GM23248 (cell line): ENCODE results near the gene MS4A10. TPM values are rescaled to one million over a fixed set of nuclear protein-coding genes. Genes with fewer than 3 reads are reported as not detected.
"Not testable (repeated sequence)": the region's sequence is repeated elsewhere in the genome, so short reads cannot be mapped to it uniquely, and the experiment has no call there.

Source experiments
- DNase-seq: peaks from one replicate; pipeline ENCODE4 v3.0.0-alpha.2; 2015
- H2AFZ ChIP-seq: fragments of 200-600 bp; sonication (generic); 2 replicates; pipeline ENCODE4 v1.6.1; 2016; ENCODE audit warnings: antibody characterized with exemption
- H3F3A ChIP-seq: fragments of 200-600 bp; sonication (generic); 2 replicates; pipeline ENCODE4 v1.6.1; 2016; ENCODE audit warnings: mild to moderate bottlenecking, antibody characterized with exemption, mixed run types; ENCODE audit not compliant: insufficient read depth
- H3K27ac ChIP-seq: fragments of 200-600 bp; sonication (generic); 2 replicates; pipeline ENCODE4 v1.5.1; 2016; ENCODE audit warnings: mild to moderate bottlenecking
- H3K27me3 ChIP-seq: fragments of 200-600 bp; sonication (generic); replicated peaks from 2 replicates; pipeline ENCODE4 v1.6.1; 2016; ENCODE audit warnings: mild to moderate bottlenecking; ENCODE audit not compliant: insufficient read depth
- H3K36me3 ChIP-seq: fragments of 200-600 bp; sonication (generic); 2 replicates; pipeline ENCODE4 v1.6.1; 2016; ENCODE audit warnings: low read depth, mild to moderate bottlenecking
- H3K4me1 ChIP-seq: fragments of 200-600 bp; sonication (generic); 2 replicates; pipeline ENCODE4 v1.6.1; 2016; ENCODE audit warnings: mild to moderate bottlenecking; ENCODE audit not compliant: insufficient read depth
- H3K4me2 ChIP-seq: fragments of 200-600 bp; sonication (generic); one replicate; pipeline ENCODE4 v1.6.1; 2016; ENCODE audit warnings: mild to moderate bottlenecking; ENCODE audit not compliant: unreplicated experiment
- H3K4me3 ChIP-seq: fragments of 200-600 bp; sonication (generic); 2 replicates; pipeline ENCODE4 v1.5.1; 2016; ENCODE audit warnings: mild to moderate bottlenecking
- H3K79me2 ChIP-seq: fragments of 200-600 bp; sonication (generic); 2 replicates; pipeline ENCODE4 v1.6.1; 2016; ENCODE audit warnings: mild to moderate bottlenecking; ENCODE audit not compliant: insufficient read depth
- H3K9ac ChIP-seq: fragments of 200-600 bp; sonication (generic); 2 replicates; pipeline ENCODE4 v1.6.1; 2016; ENCODE audit warnings: mild to moderate bottlenecking
- H3K9me2 ChIP-seq: fragments of 200-600 bp; sonication (generic); 2 replicates; pipeline ENCODE4 v1.6.1; 2016; ENCODE audit warnings: mixed run types, mild to moderate bottlenecking, moderate library complexity; ENCODE audit not compliant: insufficient read depth
- H3K9me3 ChIP-seq: fragments of 200-600 bp; sonication (generic); one replicate; pipeline ENCODE4 v1.6.1; 2017; ENCODE audit warnings: low read depth
- H4K20me1 ChIP-seq: fragments of 200-600 bp; sonication (generic); 2 replicates; pipeline ENCODE4 v1.6.0; 2016; ENCODE audit not compliant: insufficient read depth
- EZH2 ChIP-seq: fragments of 200-600 bp; sonication (generic); IDR thresholded peaks from 2 replicates; pipeline ENCODE4 v1.6.1; 2018; ENCODE audit warnings: antibody characterized with exemption, mild to moderate bottlenecking; ENCODE audit not compliant: insufficient read depth, poor library complexity, severe bottlenecking
- EZH2phosphoT487 ChIP-seq: fragments of 200-600 bp; sonication (generic); IDR thresholded peaks from 2 replicates; pipeline ENCODE4 v1.6.1; 2018; ENCODE audit warnings: antibody characterized with exemption, moderate library complexity, mild to moderate bottlenecking, low read depth; ENCODE audit not compliant: insufficient read depth
- WGBS, 2 experiments: methylation state at CpG; one replicate each; pipeline ENCODE4 v1.1.6; 2015 to 2017; ENCODE audit warnings: low lambda C conversion rate in 2 of 2, low coverage in 1 of 2; ENCODE audit errors: missing lambda C conversion rate in 2 of 2; 5-methylcytosine and 5-hydroxymethylcytosine counted together
- in situ Hi-C: fragments of 300-500 bp; cut with MboI; formaldehyde crosslinking; loops from 2 replicates; pipeline ENCODE4 v1.15.0; 2020
- polyA plus RNA-seq: library from polyadenylated mRNA; unstranded; fragments of >200 nt; fragmentation: Nextera tagmentation; extraction: Ambion mirVana; gene quantifications from 2 replicates; pipeline ENCODE4 v1.2.1, GENCODE V29; 2016
- total RNA-seq: library from RNA; depleted of rRNA; stranded (reverse); fragments of >200 nt; shearing (Covaris generic); gene quantifications from 2 replicates; pipeline ENCODE4 v1.2.3, GENCODE V29; 2014

The MS4A10 gene
- total and polyA plus RNA-seq, 2 experiments from 2014 or later: not detected

- no peaks in the 10 kb centered on the region for H3K4me1 ChIP-seq
- no peak overlapping the region for H2AFZ ChIP-seq
- H3K27me3 ChIP-seq: peaks cover 30% of the 10 kb centered on the region
- H4K20me1 ChIP-seq: no peaks in the 10 kb centered on the region
- in situ Hi-C loops: no loop called here
- WGBS, 2 experiments: 36 to 37% methylated on average over 4 of the region's 4 CpGs
- no peak overlapping the region for H3K4me3 ChIP-seq
- no peaks in the 10 kb centered on the region for H3F3A ChIP-seq
- no peaks in the 10 kb centered on the region for H3K79me2 ChIP-seq
- no peak for DNase-seq
- H3K4me2 ChIP-seq: no peak overlapping the region
- no peaks in the 10 kb centered on the region for H3K9me3 ChIP-seq
- no peaks in the 10 kb centered on the region for H3K9me2 ChIP-seq
- no peaks in the 10 kb centered on the region for H3K36me3 ChIP-seq
- H3K27ac ChIP-seq: no peak overlapping the region
- no peak overlapping the region for H3K9ac ChIP-seq
- TF ChIP-seq EZH2: no peak
- no peak for TF ChIP-seq EZH2phosphoT487
Measured at GRCh38 chr11:60753309-60753708, 31.8 kb upstream of the MS4A10 start.

GRCh38 chr11:60754887-60755286 is 30.2 kb upstream of the MS4A10 start:
- Histone ChIP-seq H3K9me2 (no peaks in the 10 kb centered on the region), H3K79me2 (no peaks in the 10 kb centered on the region), H3K4me1 (no peaks in the 10 kb centered on the region), H2AFZ (no peak overlapping the region), H4K20me1 (no peaks in the 10 kb centered on the region), H3F3A (no peaks in the 10 kb centered on the region), H3K27me3 (peaks cover 40% of the 10 kb centered on the region), H3K9ac (no peak overlapping the region), H3K27ac (no peak overlapping the region), H3K9me3 (no peaks in the 10 kb centered on the region), H3K4me2 (no peak overlapping the region), H3K36me3 (no peaks in the 10 kb centered on the region), H3K4me3 (no peak overlapping the region)
- no peak for TF ChIP-seq EZH2
- no peak for TF ChIP-seq EZH2phosphoT487
- DNase-seq: no peak
- in situ Hi-C loops: no loop called here
- WGBS, 2 experiments: 39 to 45% methylated on average over 6 of the region's 6 CpGs

- no peak within 1 kb of the TSS for H3K9ac ChIP-seq
- H3F3A ChIP-seq: no peaks in the 10 kb centered on the region
- H4K20me1 ChIP-seq: no peaks in the 10 kb centered on the region
- H3K4me3 ChIP-seq: no peak within 1 kb of the TSS
- in situ Hi-C loops: no loop called here
- H3K27me3 ChIP-seq: peaks cover 55% of the 10 kb centered on the region
- no peak within 1 kb of the TSS for H3K4me2 ChIP-seq
- no peaks in the 10 kb centered on the region for H3K36me3 ChIP-seq
- H3K4me1 ChIP-seq: no peaks in the 10 kb centered on the region
- H3K9me3 ChIP-seq: no peaks in the 10 kb centered on the region
- 29 to 33% methylated on average over 14 of the region's 14 CpGs for whole genome bisulfite sequencing, 2 experiments
- H3K27ac ChIP-seq: no peak within 1 kb of the TSS
- H2AFZ ChIP-seq: no peak within 1 kb of the TSS
- no peaks in the 10 kb centered on the region for H3K79me2 ChIP-seq
- peak; percentile 14 for DNase-seq
- H3K9me2 ChIP-seq: no peaks in the 10 kb centered on the region
- no peak for TF ChIP-seq EZH2phosphoT487
- TF ChIP-seq EZH2: no peak
Measured at GRCh38 chr11:60756307-60757032, 28.7 kb upstream of the MS4A10 start, which contains the start of gene MS4A15. TSS of gene MS4A15 (plus strand) at chr11:60756867. CDS start at chr11:60763734, 6,867 bp downstream.

GRCh38 chr11:60757231-60757800 is 27.8 kb upstream of the MS4A10 start:
- Histone ChIP-seq H3K79me2 (no peaks in the 10 kb centered on the region), H3K27me3 (peaks cover 61% of the 10 kb centered on the region), H3K27ac (no peak overlapping the region), H3K36me3 (no peaks in the 10 kb centered on the region), H2AFZ (no peak overlapping the region), H3K9me3 (no peaks in the 10 kb centered on the region), H3K4me3 (no peak overlapping the region), H3F3A (no peaks in the 10 kb centered on the region), H3K9ac (no peak overlapping the region), H3K9me2 (no peaks in the 10 kb centered on the region), H3K4me2 (no peak overlapping the region), H3K4me1 (no peaks in the 10 kb centered on the region), H4K20me1 (no peaks in the 10 kb centered on the region)
- in situ Hi-C loops: no loop called here
- 49 to 52% methylated on average over 19 of the region's 19 CpGs for WGBS, 2 experiments
- no peak for TF ChIP-seq EZH2
- TF ChIP-seq EZH2phosphoT487: no peak
- DNase-seq: no peak

- H3K4me3 ChIP-seq, DNase-seq, in situ Hi-C loops, H3K9me2 ChIP-seq, H3F3A ChIP-seq, H3K4me2 ChIP-seq, H2AFZ ChIP-seq, H3K36me3 ChIP-seq, H3K4me1 ChIP-seq, H3K27ac ChIP-seq, H4K20me1 ChIP-seq, H3K79me2 ChIP-seq, H3K9ac ChIP-seq, H3K9me3 ChIP-seq: not testable (repeated sequence)
- 54 to 55% methylated on average over 4 of the region's 4 CpGs for WGBS, 2 experiments
- H3K27me3 ChIP-seq: peaks cover 72% of the 10 kb centered on the region
Measured at GRCh38 chr11:60758671-60759070, 26.5 kb upstream of the MS4A10 start.

- H3K27ac ChIP-seq, H3K4me2 ChIP-seq, H3K9me2 ChIP-seq, H3K9ac ChIP-seq, H3F3A ChIP-seq, H3K79me2 ChIP-seq, H3K36me3 ChIP-seq, DNase-seq, in situ Hi-C loops, H3K9me3 ChIP-seq, H3K4me3 ChIP-seq, H2AFZ ChIP-seq, H4K20me1 ChIP-seq, H3K4me1 ChIP-seq: not testable (repeated sequence)
- H3K27me3 ChIP-seq: peaks cover 77% of the 10 kb centered on the region
- WGBS, 2 experiments: 28 to 29% methylated on average over 22 of the region's 22 CpGs
Measured at GRCh38 chr11:60759438-60760225, 25.5 kb upstream of the MS4A10 start.
